Activated T-cell treated with anti-CD3 and anti-CD28 coated beads for 1 hour (primary cell): ENCODE data around the gene SNAI3.

Experiments
- DNase-seq: peaks from one replicate; pipeline ENCODE4 v3.0.0-alpha.2; 2020; ENCODE audit warnings: low read depth

The SNAI3 gene

GRCh38 chr16:88721236-88721635, 34.9 kb upstream of the SNAI3 start:
- DNase-seq = no peak

DNA sequence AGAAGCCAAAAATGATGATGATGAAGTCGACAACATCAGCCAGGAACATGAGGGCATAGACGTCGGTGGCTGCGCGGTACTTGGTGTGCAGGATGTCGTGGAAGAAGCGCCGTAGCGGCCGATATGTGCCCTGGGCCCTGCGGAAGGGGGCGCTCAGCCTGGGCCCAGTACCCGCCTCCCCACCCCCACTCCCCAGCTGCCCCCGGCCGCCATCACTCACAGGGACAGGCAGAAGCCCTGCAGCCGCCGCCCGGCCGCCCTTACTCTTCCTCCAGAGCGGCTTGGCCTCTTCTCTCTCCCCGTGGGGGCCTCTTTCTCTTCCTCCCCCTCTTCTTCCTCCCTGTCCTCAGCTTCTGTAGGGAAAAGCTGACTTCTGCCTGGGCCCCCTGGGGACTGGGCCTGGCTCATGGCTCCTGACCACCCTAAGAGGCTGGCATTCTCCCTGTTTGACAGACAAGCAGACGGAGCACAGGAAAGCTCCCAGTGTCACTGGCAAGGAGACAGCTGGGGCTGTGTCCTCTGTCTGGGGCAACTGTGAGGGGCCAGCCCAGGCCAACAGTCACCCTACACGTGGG, 34.2 kb upstream of the SNAI3 start:
- no peak for DNase-seq

- DNase-seq = no peak
These were observed 33.6 kb upstream of the SNAI3 start for GRCh38 chr16:88719933-88720296.

DNA sequence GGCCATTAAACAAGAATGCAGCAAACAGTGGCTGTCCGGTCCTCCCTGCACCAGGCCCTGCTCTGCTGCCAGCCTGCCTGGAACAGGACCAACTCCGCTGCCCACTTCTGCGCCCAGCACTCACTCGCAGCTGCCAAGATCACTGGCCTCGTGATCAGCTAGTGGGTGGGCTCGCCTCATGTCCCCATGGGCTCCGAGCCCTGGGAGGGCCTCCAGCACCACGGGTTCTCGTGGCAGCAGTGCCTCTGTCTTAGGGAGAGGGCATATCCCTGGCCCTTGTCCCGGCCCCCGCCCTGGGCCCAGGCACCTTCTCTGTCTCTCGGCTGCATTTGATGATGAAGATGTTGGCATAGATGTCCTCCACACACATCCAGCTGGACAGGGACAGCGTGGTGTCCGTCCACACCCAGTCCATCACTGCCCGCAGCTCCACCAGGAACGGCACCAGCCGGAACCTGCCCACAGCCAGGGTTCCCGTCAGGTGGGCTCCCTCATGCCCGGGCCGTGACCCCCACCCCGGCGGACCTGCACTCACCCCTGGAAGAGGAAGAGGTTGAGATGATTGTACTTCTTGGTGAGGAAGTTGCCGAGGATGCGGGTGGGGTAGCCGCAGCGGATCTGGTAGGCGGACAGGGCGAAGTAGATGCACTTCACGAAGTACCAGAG, 33.1 kb upstream of the SNAI3 start:
- no peak for DNase-seq

DNA sequence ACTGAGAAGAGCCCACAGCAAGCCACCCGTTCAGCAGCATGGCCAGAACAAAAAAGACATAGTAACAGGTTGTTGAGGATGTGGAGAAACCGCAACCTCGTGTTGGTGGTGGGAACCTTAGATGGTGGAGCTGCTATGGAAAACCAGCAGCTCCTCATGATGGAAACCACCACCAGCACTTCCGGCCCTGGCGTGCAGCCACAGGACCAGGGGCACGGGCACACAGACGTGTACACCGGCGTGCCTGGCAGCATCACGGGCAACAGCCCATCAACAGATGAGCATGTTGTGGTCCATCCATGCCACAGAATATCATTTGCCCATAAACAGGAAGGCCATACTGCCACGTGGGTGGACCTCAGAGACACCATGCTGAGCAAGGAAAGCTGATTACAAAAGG, 31.9 kb upstream of the SNAI3 start:
- DNase-seq = no peak

DNA sequence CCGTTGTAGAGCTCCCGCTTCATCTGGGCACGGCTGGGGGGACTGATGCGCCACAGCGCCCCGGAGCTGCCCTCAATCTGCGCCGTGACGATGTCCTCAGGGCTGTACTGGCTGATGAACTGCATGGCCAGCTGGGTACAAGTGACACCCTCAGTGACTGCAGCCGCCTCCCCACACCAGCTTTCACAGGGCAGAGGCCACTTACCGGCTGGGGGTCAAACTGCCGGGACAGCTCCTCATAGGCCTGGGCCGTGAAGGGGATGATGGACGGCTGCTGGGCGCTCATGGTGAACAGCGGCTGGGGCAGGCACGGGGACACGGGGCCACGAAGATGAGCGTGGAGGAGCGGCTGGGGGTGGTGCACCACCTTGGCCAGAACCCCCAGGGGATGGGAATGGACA, 30.3 kb upstream of the SNAI3 start:
- DNase-seq = no peak

GRCh38 chr16:88716201-88716600, 29.9 kb upstream of the SNAI3 start:
- no peak for DNase-seq

- no peak for DNase-seq
These were observed 29.2 kb upstream of the SNAI3 start for GRCh38 chr16:88715312-88716190.

DNA sequence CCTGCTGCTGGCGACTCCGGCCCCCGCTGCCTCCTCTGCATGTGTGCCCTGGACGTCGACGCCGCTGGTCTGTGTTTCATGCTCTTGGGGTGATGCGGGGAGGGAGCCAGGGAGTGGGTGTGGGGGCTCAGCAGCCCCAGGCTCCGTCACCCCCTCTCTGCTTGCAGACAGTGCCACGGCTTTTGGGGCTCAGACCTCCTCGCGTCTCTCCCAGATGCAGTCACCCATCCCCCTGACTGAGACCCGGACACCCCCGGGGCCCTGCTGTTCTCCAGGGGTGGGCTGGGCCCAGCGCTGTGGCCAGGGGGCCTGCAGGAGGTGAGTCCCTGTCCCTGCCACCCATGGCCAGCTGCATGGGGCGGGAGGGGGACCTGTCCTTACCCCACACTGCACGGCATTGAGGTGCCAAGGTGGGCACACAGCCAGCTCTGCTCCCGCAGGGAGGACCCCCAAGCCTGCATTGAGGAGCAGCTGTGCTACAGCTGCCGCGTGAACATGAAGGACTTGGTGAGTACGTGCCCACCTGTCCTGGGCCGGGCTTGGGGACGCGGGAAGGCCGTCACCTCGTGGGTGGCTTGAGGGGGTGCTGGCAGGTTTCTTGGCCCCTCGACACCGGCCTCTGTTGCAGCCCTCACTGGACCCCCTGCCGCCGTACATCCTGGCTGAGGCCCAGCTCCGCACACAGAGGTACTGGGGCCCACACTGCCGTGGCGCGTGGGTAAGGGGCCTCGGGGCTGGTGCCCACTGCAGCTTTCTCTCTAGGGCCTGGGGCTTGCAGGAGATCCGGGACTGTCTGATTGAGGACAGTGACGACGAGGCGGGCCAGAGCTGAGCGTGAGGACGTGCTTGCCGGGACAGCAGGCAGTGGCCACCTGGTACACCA, 28.4 kb upstream of the SNAI3 start:
- DNase-seq = no peak

GRCh38 chr16:88713568-88714419, 27.5 kb upstream of the SNAI3 start:
- no peak for DNase-seq

DNA sequence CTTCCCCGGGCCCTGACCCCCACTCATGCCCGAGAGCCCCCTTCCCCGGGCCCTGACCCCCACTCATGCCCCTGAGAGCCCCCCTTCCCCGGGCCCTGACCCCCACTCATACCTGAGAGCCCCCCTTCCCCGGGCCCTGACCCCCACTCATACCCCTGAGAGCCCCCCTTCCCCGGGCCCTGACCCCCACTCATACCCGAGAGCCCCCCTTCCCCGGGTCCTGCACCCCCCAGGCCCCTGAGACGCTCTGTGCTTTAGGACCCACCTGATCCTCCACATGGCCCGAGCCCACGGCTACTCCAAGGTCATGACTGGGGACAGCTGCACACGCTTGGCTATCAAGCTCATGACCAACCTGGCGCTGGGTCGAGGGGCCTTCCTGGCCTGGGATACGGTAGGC, 26.7 kb upstream of the SNAI3 start:
- DNase-seq = no peak

- no peak for DNase-seq
These were observed 26.2 kb upstream of the SNAI3 start for GRCh38 chr16:88712362-88712979.

GRCh38 chr16:88711750-88712340, 25.5 kb upstream of the SNAI3 start:
- DNase-seq = no peak

- no peak for DNase-seq
These were observed 24.2 kb upstream of the SNAI3 start for GRCh38 chr16:88710556-88710955.

- no peak for DNase-seq
These were observed 20.9 kb upstream of the SNAI3 start for GRCh38 chr16:88706965-88707826.

DNA sequence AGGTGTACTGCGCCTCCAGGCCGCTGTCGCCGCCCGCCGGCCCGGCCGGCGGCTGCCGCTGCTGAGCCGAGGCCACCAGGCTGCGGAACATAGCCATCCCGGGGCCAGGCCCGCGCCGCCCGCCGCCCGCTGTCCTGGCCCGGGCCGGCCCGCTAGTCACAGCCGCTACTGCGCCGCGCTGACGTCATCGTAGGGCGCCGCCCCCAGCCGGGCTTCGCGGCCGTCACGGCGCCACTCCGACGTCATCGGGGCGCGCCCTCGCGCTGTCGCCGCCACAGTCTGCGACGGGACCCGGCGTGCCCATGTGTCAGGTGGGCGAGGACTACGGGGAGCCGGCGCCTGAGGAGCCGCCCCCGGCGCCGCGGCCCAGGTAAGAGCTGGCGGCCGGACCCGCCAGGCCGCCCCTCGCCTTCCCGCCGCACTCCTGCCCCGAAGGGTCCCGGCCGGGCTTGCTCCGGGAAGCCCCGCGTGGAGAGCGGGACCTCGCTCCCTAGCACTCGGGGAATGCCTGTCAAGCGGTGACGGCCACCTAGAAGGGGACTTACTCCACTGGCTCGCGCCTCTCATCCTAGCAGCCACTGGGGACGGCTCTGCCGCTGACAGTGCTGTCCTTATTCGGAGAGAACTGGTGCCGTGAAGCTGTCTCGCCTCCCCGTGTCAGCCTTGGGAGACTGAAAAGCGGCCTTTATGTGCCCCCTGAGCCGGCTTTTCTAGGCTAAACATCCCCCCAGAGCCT, 20.1 kb upstream of the SNAI3 start, which contains the start of the genes CTU2 and RNF166:
Gene CTU2, plus strand, starts transcription at position 275 of the 736 bp plus-strand sequence. Its CDS starts 28 bp downstream, at position 303.
Gene RNF166, minus strand, starts transcription at position 180 of the 736 bp plus-strand sequence. Its CDS starts 83 bp downstream, at position 97.
- DNase-seq = peak; percentile 86

DNA sequence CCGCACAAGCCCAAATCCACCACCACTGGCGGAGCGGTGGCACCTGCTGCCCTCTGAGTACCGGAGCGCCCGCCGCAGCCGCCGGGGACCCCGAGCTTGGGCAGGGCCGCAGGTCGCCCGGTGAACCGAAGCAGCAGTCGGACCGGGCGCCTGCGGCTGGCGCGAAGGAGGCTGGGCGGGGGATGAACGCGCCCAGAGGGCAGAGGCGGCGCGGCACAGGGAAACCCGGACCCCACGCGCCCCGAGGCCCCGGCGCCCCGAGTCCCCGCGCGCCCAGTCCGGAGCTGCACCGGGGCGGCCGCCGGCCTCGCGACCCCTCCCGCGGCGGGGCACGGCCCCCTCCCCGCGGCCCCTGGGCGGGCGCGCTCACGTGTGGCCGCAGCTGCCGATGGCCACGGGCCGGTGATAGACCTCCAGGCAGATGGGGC, 19.5 kb upstream of the SNAI3 start:
- DNase-seq = no peak

GRCh38 chr16:88705076-88705684, 18.9 kb upstream of the SNAI3 start:
- no peak for DNase-seq
